ENCODE measurements around the gene UNC45B.
"Not testable (repeated sequence)": the region's sequence is repeated elsewhere in the genome, so short reads cannot be mapped to it uniquely, and the experiment has no call there.

The UNC45B gene, protein sequence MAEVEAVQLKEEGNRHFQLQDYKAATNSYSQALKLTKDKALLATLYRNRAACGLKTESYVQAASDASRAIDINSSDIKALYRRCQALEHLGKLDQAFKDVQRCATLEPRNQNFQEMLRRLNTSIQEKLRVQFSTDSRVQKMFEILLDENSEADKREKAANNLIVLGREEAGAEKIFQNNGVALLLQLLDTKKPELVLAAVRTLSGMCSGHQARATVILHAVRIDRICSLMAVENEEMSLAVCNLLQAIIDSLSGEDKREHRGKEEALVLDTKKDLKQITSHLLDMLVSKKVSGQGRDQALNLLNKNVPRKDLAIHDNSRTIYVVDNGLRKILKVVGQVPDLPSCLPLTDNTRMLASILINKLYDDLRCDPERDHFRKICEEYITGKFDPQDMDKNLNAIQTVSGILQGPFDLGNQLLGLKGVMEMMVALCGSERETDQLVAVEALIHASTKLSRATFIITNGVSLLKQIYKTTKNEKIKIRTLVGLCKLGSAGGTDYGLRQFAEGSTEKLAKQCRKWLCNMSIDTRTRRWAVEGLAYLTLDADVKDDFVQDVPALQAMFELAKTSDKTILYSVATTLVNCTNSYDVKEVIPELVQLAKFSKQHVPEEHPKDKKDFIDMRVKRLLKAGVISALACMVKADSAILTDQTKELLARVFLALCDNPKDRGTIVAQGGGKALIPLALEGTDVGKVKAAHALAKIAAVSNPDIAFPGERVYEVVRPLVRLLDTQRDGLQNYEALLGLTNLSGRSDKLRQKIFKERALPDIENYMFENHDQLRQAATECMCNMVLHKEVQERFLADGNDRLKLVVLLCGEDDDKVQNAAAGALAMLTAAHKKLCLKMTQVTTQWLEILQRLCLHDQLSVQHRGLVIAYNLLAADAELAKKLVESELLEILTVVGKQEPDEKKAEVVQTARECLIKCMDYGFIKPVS

GRCh38 chr17:35147375-35147905 lies at the start of gene UNC45B:
UNC45B (plus strand) TSS chr17:35147817; CDS start chr17:35148264, 447 bp downstream.
- no peak for DNase-seq (ENCODE audit: extremely low read depth, low read depth)
- no peak for TF ChIP-seq CTCF (IDR thresholded peaks at IDR 0.05; ENCODE audit: low read depth, low read length)

DNA sequence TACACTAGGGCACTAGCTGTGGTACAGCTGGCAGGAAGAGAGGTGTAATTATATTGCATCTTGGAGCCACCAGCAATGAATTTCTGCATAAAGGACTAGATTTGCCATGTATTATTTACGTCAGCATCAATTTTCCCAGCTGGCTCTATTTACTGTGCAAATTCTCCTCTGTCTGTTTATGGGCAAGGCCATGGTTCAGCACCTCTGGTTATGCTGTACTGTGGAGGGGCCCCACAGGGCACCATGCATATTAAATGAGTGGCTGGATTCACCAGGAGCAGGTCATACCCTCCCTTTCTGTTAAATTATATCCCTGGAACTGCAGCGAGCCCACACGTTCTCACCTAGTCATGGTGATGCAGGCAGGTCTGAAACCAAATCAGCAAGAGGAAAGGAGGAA lies 47.7 kb upstream of the UNC45B start:
- no peak for TF ChIP-seq CTCF (IDR thresholded peaks at IDR 0.05; ENCODE audit: low read depth, low read length)
- no peak for DNase-seq (ENCODE audit: extremely low read depth, low read depth)

GRCh38 chr17:35101036-35101435 lies 46.6 kb upstream of the UNC45B start:
- TF ChIP-seq CTCF (IDR thresholded peaks at IDR 0.05; ENCODE audit: low read depth, low read length), result no peak
- no peak for DNase-seq (ENCODE audit: extremely low read depth, low read depth)

- TF ChIP-seq CTCF (IDR thresholded peaks at IDR 0.05; ENCODE audit: low read depth, low read length), result no peak
- DNase-seq (ENCODE audit: extremely low read depth, low read depth), result no peak
These were observed 45.9 kb upstream of the UNC45B start for GRCh38 chr17:35101725-35102124.

GRCh38 chr17:35103271-35103670 lies 44.3 kb upstream of the UNC45B start:
- DNase-seq (ENCODE audit: extremely low read depth, low read depth), result no peak
- TF ChIP-seq CTCF (IDR thresholded peaks at IDR 0.05; ENCODE audit: low read depth, low read length), result no peak

DNA sequence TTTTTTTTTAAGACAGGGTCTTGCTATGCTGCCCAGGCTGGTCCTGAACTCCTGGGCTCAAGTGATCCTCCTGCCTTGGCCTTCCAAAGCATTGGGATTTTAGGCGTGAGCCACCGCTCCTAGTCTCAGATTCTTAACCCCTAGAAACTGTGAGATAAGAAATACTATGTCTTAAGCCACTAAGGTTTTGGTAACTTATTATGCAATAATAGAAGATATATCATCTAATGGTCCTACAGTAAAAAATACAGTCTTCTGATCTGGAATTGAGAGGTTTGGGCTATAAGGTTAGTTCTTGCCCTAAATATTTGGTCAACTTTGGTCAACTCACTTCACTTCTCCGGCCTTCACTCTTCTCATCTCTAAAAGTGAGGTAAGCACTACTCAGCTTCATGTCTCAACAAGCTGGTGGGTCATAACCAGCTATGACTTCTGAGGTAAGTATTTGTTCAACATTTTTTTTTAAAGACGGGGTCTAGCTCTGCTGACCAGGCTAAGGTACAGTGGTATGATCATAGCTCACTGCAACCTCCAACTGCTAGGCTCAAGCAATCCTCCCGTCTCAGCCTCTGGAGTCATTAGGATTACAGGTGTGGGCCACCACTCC lies 42.7 kb upstream of the UNC45B start:
- no peak for DNase-seq (ENCODE audit: extremely low read depth, low read depth)
- no peak for TF ChIP-seq CTCF (IDR thresholded peaks at IDR 0.05; ENCODE audit: low read depth, low read length)

GRCh38 chr17:35110791-35111190 lies 36.8 kb upstream of the UNC45B start:
- not testable (repeated sequence) for DNase-seq (ENCODE audit: extremely low read depth, low read depth)

All from AG09319 (cell line).